IMR-90 (cell line): ENCODE data around the gene INTS6L. TPM values are rescaled to one million over a fixed set of nuclear protein-coding genes. Genes with fewer than 3 reads are reported as not detected.

Experiments used
- ATAC-seq: fragments of 200-7000 bp; cut with Tn5 transposase; 2 replicates; pipeline ENCODE4 v1.9.1; 2020; ENCODE audit warnings: low read depth, mild to moderate bottlenecking, moderate library complexity
- BruUV-seq: library from RNA; stranded (reverse); fragments of 400-500 nt; replicated peaks from 2 replicates; lab custom pipeline; 2021; lab: Mats Ljungman, UMichigan
- CTCF ChIA-PET: fragments of 300-600 bp; formaldehyde crosslinking; extraction: SDS; loops from one replicate; lab custom pipeline; 2021; ENCODE audit warnings: antibody characterized with exemption; lab: Yijun Ruan, JAX
- POLR2A ChIA-PET: fragments of 300-600 bp; sonication (Branson Sonifier 250); formaldehyde crosslinking; loops from one replicate; lab custom pipeline; 2022; ENCODE audit warnings: antibody characterized with exemption; ENCODE audit not compliant: unreplicated experiment; lab: Charles Lee
- DNase-seq: peaks from one replicate; pipeline ENCODE4 v3.0.0; 2013
- H2AFZ ChIP-seq: replicated peaks from 2 replicates; pipeline ENCODE3; 2013; ENCODE audit warnings: low read length, mild to moderate bottlenecking; ENCODE audit not compliant: poor library complexity
- H2AK5ac ChIP-seq: 2 replicates; pipeline ENCODE4 v1.6.1; 2013; ENCODE audit warnings: low read depth, low read length, inconsistent platforms
- H2AK9ac ChIP-seq: replicated peaks from 2 replicates; pipeline ENCODE3; 2013; ENCODE audit warnings: mild to moderate bottlenecking, low read depth, low read length, moderate library complexity; ENCODE audit not compliant: poor library complexity
- H2BK120ac ChIP-seq: 2 replicates; pipeline ENCODE4 v1.6.1; 2013; ENCODE audit warnings: low read depth, low read length, inconsistent platforms
- H2BK15ac ChIP-seq: 3 replicates; pipeline ENCODE4 v1.6.1; 2013; ENCODE audit warnings: low read depth, low read length, inconsistent platforms
- H2BK20ac ChIP-seq: 2 replicates; pipeline ENCODE4 v1.6.1; 2013; ENCODE audit warnings: low read depth, mild to moderate bottlenecking, inconsistent platforms, low read length, moderate library complexity
- H2BK5ac ChIP-seq: 2 replicates; pipeline ENCODE4 v1.6.1; 2013; ENCODE audit warnings: mild to moderate bottlenecking, low read depth, low read length, inconsistent platforms; ENCODE audit not compliant: poor library complexity, severe bottlenecking
- H3K14ac ChIP-seq: replicated peaks from 2 replicates; pipeline ENCODE4 v1.6.1; 2013; ENCODE audit warnings: low read depth, low read length, inconsistent platforms
- H3K18ac ChIP-seq: 2 replicates; pipeline ENCODE4 v1.6.1; 2013; ENCODE audit warnings: low read depth, low read length, control low read depth
- H3K23ac ChIP-seq: 2 replicates; pipeline ENCODE4 v1.6.1; 2013; ENCODE audit warnings: low read depth, low read length, inconsistent platforms
- H3K27ac ChIP-seq: 2 replicates; pipeline ENCODE4 v1.5.1; 2013; ENCODE audit warnings: mild to moderate bottlenecking, control low read depth, low read length; ENCODE audit not compliant: insufficient read depth
- H3K27me3 ChIP-seq: 2 replicates; pipeline ENCODE4 v1.6.1; 2013; ENCODE audit warnings: low read length; ENCODE audit not compliant: control insufficient read depth, insufficient read depth
- H3K36me3 ChIP-seq: 2 replicates; pipeline ENCODE4 v1.6.1; 2013; ENCODE audit warnings: low read length, mixed read lengths; ENCODE audit not compliant: control insufficient read depth, insufficient read depth
- H3K4ac ChIP-seq: 2 replicates; pipeline ENCODE4 v1.6.1; 2013; ENCODE audit warnings: low read depth, low read length, inconsistent platforms
- H3K4me1 ChIP-seq: 2 replicates; pipeline ENCODE4 v1.6.1; 2013; ENCODE audit warnings: low read length, mixed read lengths; ENCODE audit not compliant: control insufficient read depth, insufficient read depth
- H3K4me2 ChIP-seq: 2 replicates; pipeline ENCODE4 v1.6.1; 2013; ENCODE audit warnings: low read depth, mild to moderate bottlenecking, control low read depth, low read length, moderate library complexity
- H3K4me3 ChIP-seq: 2 replicates; pipeline ENCODE4 v1.5.1; 2013; ENCODE audit warnings: low read depth, mild to moderate bottlenecking, control low read depth, low read length, moderate library complexity; ENCODE audit not compliant: insufficient read depth
- H3K56ac ChIP-seq: 2 replicates; pipeline ENCODE4 v1.6.1; 2013; ENCODE audit warnings: low read length, inconsistent platforms; ENCODE audit not compliant: insufficient read depth; ENCODE audit errors: extremely low read depth
- H3K79me1 ChIP-seq, 2 experiments: 2 replicates each; pipeline ENCODE4 v1.6.1; 2013; ENCODE audit warnings: low read length in 2 of 2, inconsistent platforms in 1 of 2, low read depth in 1 of 2
- H3K9ac ChIP-seq: 2 replicates; pipeline ENCODE4 v1.6.1; 2013; ENCODE audit warnings: low read depth, low read length, control low read depth
- H3K9me1 ChIP-seq: 2 replicates; pipeline ENCODE4 v1.6.1; 2013; ENCODE audit warnings: low read length, inconsistent platforms; ENCODE audit not compliant: insufficient read depth
- H3K9me3 ChIP-seq: 2 replicates; pipeline ENCODE4 v1.6.1; 2013; ENCODE audit warnings: low read length; ENCODE audit not compliant: control insufficient read depth, insufficient read depth
- H4K20me1 ChIP-seq: 2 replicates; pipeline ENCODE4 v1.6.1; 2013; ENCODE audit warnings: low read length, inconsistent platforms; ENCODE audit not compliant: insufficient read depth
- H4K5ac ChIP-seq: 2 replicates; pipeline ENCODE4 v1.6.1; 2013; ENCODE audit warnings: mild to moderate bottlenecking, low read depth, low read length, control low read depth
- H4K8ac ChIP-seq, 2 experiments: 2 replicates each; pipeline ENCODE4 v1.6.1; 2013; ENCODE audit warnings: low read depth in 2 of 2, low read length in 2 of 2, control low read depth in 1 of 2, inconsistent platforms in 1 of 2
- H4K91ac ChIP-seq: 2 replicates; pipeline ENCODE4 v1.6.1; 2013; ENCODE audit warnings: low read depth, low read length, inconsistent platforms; ENCODE audit not compliant: insufficient read depth
- BHLHE40 ChIP-seq: fragments of 150-350 bp; IDR thresholded peaks from 2 replicates; pipeline ENCODE4 v1.6.1; 2016; ENCODE audit warnings: mild to moderate bottlenecking, low read depth, low read length
- CEBPB ChIP-seq: IDR thresholded peaks from 2 replicates; pipeline ENCODE4 v1.6.1; 2012; ENCODE audit warnings: low read depth, low read length, improper control_type of control experiment
- CHD1 ChIP-seq: IDR thresholded peaks from 2 replicates; pipeline ENCODE4 v1.6.1; 2012; ENCODE audit warnings: low read depth, low read length, improper control_type of control experiment
- FOS ChIP-seq: fragments of 150-350 bp; IDR thresholded peaks from 2 replicates; pipeline ENCODE4 v1.6.1; 2016; ENCODE audit warnings: low read depth, low read length
- MAFK ChIP-seq: IDR thresholded peaks from 2 replicates; pipeline ENCODE4 v1.6.1; 2012; ENCODE audit warnings: low read depth, low read length, improper control_type of control experiment
- MAZ ChIP-seq: IDR thresholded peaks from 2 replicates; pipeline ENCODE4 v1.6.1; 2012; ENCODE audit warnings: low read depth, mild to moderate bottlenecking, low read length, improper control_type of control experiment, moderate library complexity, borderline replicate concordance
- MXI1 ChIP-seq: IDR thresholded peaks from 2 replicates; pipeline ENCODE4 v1.6.1; 2012; ENCODE audit warnings: low read depth, mild to moderate bottlenecking, low read length, moderate library complexity, borderline replicate concordance
- NFE2L2 ChIP-seq: fragments of 150-350 bp; IDR thresholded peaks from 2 replicates; pipeline ENCODE4 v1.6.1; 2016; ENCODE audit warnings: low read depth, mild to moderate bottlenecking, low read length
- POLR2A ChIP-seq: IDR thresholded peaks from 2 replicates; pipeline ENCODE4 v1.6.1; 2012; ENCODE audit warnings: mild to moderate bottlenecking, low read depth, low read length
- RAD21 ChIP-seq: IDR thresholded peaks from 2 replicates; pipeline ENCODE4 v1.6.1; 2012; ENCODE audit warnings: low read length, improper control_type of control experiment
- RCOR1 ChIP-seq: IDR thresholded peaks from 2 replicates; pipeline ENCODE4 v1.6.1; 2012; ENCODE audit warnings: mild to moderate bottlenecking, low read length, improper control_type of control experiment; ENCODE audit not compliant: insufficient replicate concordance
- RFX5 ChIP-seq: IDR thresholded peaks from 2 replicates; pipeline ENCODE4 v1.8.0; 2012; ENCODE audit warnings: low read depth, mild to moderate bottlenecking, low read length, moderate library complexity
- SMC3 ChIP-seq: fragments of 150-350 bp; IDR thresholded peaks from 2 replicates; pipeline ENCODE4 v1.6.1; 2016; ENCODE audit warnings: low read depth, mild to moderate bottlenecking, antibody characterized with exemption, low read length, moderate library complexity
- WGBS, 2 experiments: methylation state at CpG; one replicate each; pipeline versions ENCODE4 v1.1.5 to v1.1.7; 2013; ENCODE audit warnings: missing lambda C conversion rate in 2 of 2; ENCODE audit not compliant: insufficient read length in 1 of 2; ENCODE audit errors: extremely low coverage in 2 of 2; 5-methylcytosine and 5-hydroxymethylcytosine counted together
- dilution Hi-C: fragments of 300-500 bp; cut with HindIII; formaldehyde crosslinking; loops from one replicate; pipeline ENCODE4 v1.14.3; 2018; ENCODE audit warnings: low sequenced_read_pairs; ENCODE audit not compliant: unreplicated experiment
- in situ Hi-C: fragments of 300-500 bp; cut with MboI; formaldehyde crosslinking; loops from 3 replicates; pipeline ENCODE4 v1.14.3; 2019; ENCODE audit warnings: low sequenced_read_pairs, inconsistent platforms, mixed read lengths
- intact Hi-C: fragments of 100-400 bp; cut with micrococcal nuclease; formaldehyde crosslinking; loops from 2 replicates; pipeline ENCODE4 v1.10.0; 2022
- polyA plus RNA-seq, 3 experiments: library from polyadenylated mRNA; depleted of rRNA; stranded (reverse); fragments of >200 nt; gene quantifications; 2 replicates each; pipeline ENCODE4 v1.2.3, GENCODE V29; 2012; ENCODE audit warnings: low replicate concordance in 1 of 3
- total RNA-seq: library from RNA; depleted of rRNA; stranded (reverse); fragments of >200 nt; gene quantifications from 2 replicates; pipeline ENCODE4 v1.2.3, GENCODE V29; 2012
- TF ChIP-seq, protein P1 (sequence below): fragments of 150-350 bp; IDR thresholded peaks from 2 replicates; pipeline ENCODE4 v1.6.1; 2017; ENCODE audit warnings: mild to moderate bottlenecking, antibody characterized with exemption, low read length, low read depth
- TF ChIP-seq, protein P2 (sequence below): fragments of 150-350 bp; IDR thresholded peaks from 2 replicates; pipeline ENCODE4 v1.6.1; 2016; ENCODE audit warnings: low read depth, mild to moderate bottlenecking, low read length, moderate library complexity, borderline replicate concordance
- TF ChIP-seq, protein P3 (sequence below): conservative IDR thresholded peaks from 2 replicates; pipeline ENCODE4 v1.5.1; 2012; ENCODE audit warnings: mild to moderate bottlenecking, low read depth, low read length, improper control_type of control experiment

The INTS6L gene
- total and polyA plus RNA-seq, 2 of the 4 experiments (the other 2 are of a cell fraction) = 2.7 to 5.1 TPM

DNA sequence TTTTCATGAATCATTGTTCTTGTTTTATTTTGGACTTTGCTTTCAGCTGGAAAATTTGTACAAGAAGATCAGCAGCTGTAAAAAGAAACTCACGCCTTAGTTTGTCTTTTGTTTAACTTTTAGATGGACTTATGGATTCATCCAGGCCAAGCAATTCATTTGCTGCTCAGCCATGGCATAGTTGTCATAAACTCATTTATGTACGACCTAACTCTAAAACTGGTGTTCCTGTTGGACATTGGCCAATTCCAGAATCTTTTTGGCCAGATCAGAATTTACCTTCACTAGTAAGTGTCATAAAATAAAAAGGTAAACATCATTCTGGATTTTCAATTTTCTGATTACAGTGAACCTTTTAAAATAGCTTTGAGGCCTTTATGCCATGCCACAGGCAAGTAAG, 29.1 kb downstream of the INTS6L start:
- no peak overlapping the region for H3K56ac ChIP-seq

More for the DNA sequence above, 29.1 kb downstream of the INTS6L start:
- H2BK15ac ChIP-seq = no peak overlapping the region
- no peak overlapping the region for H3K18ac ChIP-seq
- no peaks in the 10 kb centered on the region for H3K9me3 ChIP-seq
- no peak overlapping the region for H2AFZ ChIP-seq
- no TSS peak for BruUV-seq
- H3K36me3 ChIP-seq = no peaks in the 10 kb centered on the region
- H3K4me3 ChIP-seq = no peak overlapping the region
- dilution Hi-C loops (no loop called here), in situ Hi-C loops (no loop called here), intact Hi-C loops (no loop called here)
- H3K79me1 ChIP-seq = no peaks in the 10 kb centered on the region
- H3K27ac ChIP-seq = no peak overlapping the region
- no peaks in the 10 kb centered on the region for H4K20me1 ChIP-seq
- no peak overlapping the region for H2BK5ac ChIP-seq
- POLR2A ChIA-PET = no interaction called here
- no peak overlapping the region for H4K8ac ChIP-seq
- no peak overlapping the region for H2AK5ac ChIP-seq
- no peak overlapping the region for H4K5ac ChIP-seq
- H3K14ac ChIP-seq = no peak overlapping the region
- ATAC-seq (no peak), DNase-seq (no peak)
- no peak overlapping the region for H3K23ac ChIP-seq
- CTCF ChIA-PET = no interaction called here
- TF ChIP-seq, protein P1, sequence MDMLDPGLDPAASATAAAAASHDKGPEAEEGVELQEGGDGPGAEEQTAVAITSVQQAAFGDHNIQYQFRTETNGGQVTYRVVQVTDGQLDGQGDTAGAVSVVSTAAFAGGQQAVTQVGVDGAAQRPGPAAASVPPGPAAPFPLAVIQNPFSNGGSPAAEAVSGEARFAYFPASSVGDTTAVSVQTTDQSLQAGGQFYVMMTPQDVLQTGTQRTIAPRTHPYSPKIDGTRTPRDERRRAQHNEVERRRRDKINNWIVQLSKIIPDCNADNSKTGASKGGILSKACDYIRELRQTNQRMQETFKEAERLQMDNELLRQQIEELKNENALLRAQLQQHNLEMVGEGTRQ = no peak
- TF ChIP-seq MAFK (no peak), CHD1 (no peak), CEBPB (no peak), RFX5 (no peak), MAZ (no peak), RCOR1 (no peak), RAD21 (no peak), BHLHE40 (no peak), POLR2A (no peak), MXI1 (no peak), SMC3 (no peak), FOS (no peak), NFE2L2 (no peak)
- TF ChIP-seq, protein P2, sequence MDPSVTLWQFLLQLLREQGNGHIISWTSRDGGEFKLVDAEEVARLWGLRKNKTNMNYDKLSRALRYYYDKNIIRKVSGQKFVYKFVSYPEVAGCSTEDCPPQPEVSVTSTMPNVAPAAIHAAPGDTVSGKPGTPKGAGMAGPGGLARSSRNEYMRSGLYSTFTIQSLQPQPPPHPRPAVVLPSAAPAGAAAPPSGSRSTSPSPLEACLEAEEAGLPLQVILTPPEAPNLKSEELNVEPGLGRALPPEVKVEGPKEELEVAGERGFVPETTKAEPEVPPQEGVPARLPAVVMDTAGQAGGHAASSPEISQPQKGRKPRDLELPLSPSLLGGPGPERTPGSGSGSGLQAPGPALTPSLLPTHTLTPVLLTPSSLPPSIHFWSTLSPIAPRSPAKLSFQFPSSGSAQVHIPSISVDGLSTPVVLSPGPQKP = no peak
- TF ChIP-seq, protein P3, sequence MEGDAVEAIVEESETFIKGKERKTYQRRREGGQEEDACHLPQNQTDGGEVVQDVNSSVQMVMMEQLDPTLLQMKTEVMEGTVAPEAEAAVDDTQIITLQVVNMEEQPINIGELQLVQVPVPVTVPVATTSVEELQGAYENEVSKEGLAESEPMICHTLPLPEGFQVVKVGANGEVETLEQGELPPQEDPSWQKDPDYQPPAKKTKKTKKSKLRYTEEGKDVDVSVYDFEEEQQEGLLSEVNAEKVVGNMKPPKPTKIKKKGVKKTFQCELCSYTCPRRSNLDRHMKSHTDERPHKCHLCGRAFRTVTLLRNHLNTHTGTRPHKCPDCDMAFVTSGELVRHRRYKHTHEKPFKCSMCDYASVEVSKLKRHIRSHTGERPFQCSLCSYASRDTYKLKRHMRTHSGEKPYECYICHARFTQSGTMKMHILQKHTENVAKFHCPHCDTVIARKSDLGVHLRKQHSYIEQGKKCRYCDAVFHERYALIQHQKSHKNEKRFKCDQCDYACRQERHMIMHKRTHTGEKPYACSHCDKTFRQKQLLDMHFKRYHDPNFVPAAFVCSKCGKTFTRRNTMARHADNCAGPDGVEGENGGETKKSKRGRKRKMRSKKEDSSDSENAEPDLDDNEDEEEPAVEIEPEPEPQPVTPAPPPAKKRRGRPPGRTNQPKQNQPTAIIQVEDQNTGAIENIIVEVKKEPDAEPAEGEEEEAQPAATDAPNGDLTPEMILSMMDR = no peak
- no peak overlapping the region for H3K4ac ChIP-seq
- no peak overlapping the region for H2AK9ac ChIP-seq
- H3K9me1 ChIP-seq = no peaks in the 10 kb centered on the region
- no peaks in the 10 kb centered on the region for H3K4me1 ChIP-seq
- H2BK20ac ChIP-seq = no peak overlapping the region
- H2BK120ac ChIP-seq = no peak overlapping the region
- no peak overlapping the region for H3K4me2 ChIP-seq
- WGBS, 2 experiments = no CpG with 5 or more reads among the region's 2 CpGs
- H3K9ac ChIP-seq = no peak overlapping the region
- no peak overlapping the region for H4K91ac ChIP-seq
- H3K27me3 ChIP-seq = 0 out of 2 replicates have a peak, but pooled peaks cover 2% of the 10 kb centered on the region
